GM20000 (cell line): Measurements from ENCODE around the gene CPN1.

Experiments used
- DNase-seq: peaks from one replicate; pipeline ENCODE4 v3.0.0; 2012; ENCODE audit warnings: low spot score
- CTCF ChIP-seq: IDR thresholded peaks from 2 replicates; pipeline ENCODE4 v1.5.1; 2012; ENCODE audit warnings: mild to moderate bottlenecking, control low read depth; ENCODE audit errors: extremely low read depth, missing control alignments

The CPN1 gene

GRCh38 chr10:100075426-100076220, 6.0 kb downstream of the CPN1 start:
- DNase-seq = no peak
- no peak for TF ChIP-seq CTCF

GRCh38 chr10:100072514-100072913, 9.2 kb downstream of the CPN1 start:
- no peak for TF ChIP-seq CTCF
- DNase-seq = no peak

GRCh38 chr10:100071529-100071928, 10.1 kb downstream of the CPN1 start:
- TF ChIP-seq CTCF = no peak
- DNase-seq = no peak

GRCh38 chr10:100067466-100067865, 14.2 kb downstream of the CPN1 start:
- no peak for TF ChIP-seq CTCF
- DNase-seq = no peak

- TF ChIP-seq CTCF = no peak
- DNase-seq = no peak
Measured at GRCh38 chr10:100065084-100065660, 16.5 kb downstream of the CPN1 start.

GRCh38 chr10:100061401-100061800, 20.3 kb downstream of the CPN1 start:
- DNase-seq = no peak
- TF ChIP-seq CTCF = no peak

- no peak for TF ChIP-seq CTCF
- DNase-seq = no peak
Measured at GRCh38 chr10:100057948-100058347, 23.7 kb downstream of the CPN1 start.
